Prostate gland (tissue), 2 donors: Measurements from ENCODE around the gene ASB14.

Experiments used
- CTCF ChIP-seq, 4 experiments: fragments of 200-600 bp in 2 of 4; fragments of 450-650 bp in 2 of 4; sonication (generic) in 2 of 4; IDR thresholded peaks; 1 replicate in 3 of 4; 2 replicates in 1 of 4; pipeline ENCODE4 v1.5.1; 2016 to 2019; ENCODE audit warnings: antibody characterized with exemption in 4 of 4, mild to moderate bottlenecking in 2 of 4, moderate library complexity in 2 of 4
- POLR2A ChIP-seq: fragments of 450-650 bp; IDR thresholded peaks from one replicate; pipeline ENCODE4 v1.6.1; 2016; ENCODE audit warnings: antibody characterized with exemption, mild to moderate bottlenecking

GRCh38 chr3:57261119-57261518 is 31.4 kb downstream of the ASB14 start:
- TF ChIP-seq CTCF (IDR thresholded peaks at IDR 0.05) (no peak), POLR2A (no peak)
